HG03439 (cell line): ENCODE measurements around the gene FGF11.

Source experiments
- ATAC-seq: cut with Tn5 transposase; IDR thresholded peaks from one replicate; pipeline ENCODE4 v1.9.1; 2021; ENCODE audit warnings: mild to moderate bottlenecking, moderate library complexity; ENCODE audit not compliant: unreplicated experiment

The FGF11 gene

DNA sequence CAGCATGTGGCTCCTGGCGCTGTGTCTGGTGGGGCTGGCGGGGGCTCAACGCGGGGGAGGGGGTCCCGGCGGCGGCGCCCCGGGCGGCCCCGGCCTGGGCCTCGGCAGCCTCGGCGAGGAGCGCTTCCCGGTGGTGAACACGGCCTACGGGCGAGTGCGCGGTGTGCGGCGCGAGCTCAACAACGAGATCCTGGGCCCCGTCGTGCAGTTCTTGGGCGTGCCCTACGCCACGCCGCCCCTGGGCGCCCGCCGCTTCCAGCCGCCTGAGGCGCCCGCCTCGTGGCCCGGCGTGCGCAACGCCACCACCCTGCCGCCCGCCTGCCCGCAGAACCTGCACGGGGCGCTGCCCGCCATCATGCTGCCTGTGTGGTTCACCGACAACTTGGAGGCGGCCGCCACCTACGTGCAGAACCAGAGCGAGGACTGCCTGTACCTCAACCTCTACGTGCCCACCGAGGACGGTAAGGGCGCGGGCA is 31.0 kb upstream of the FGF11 start:
- no peak for ATAC-seq

DNA sequence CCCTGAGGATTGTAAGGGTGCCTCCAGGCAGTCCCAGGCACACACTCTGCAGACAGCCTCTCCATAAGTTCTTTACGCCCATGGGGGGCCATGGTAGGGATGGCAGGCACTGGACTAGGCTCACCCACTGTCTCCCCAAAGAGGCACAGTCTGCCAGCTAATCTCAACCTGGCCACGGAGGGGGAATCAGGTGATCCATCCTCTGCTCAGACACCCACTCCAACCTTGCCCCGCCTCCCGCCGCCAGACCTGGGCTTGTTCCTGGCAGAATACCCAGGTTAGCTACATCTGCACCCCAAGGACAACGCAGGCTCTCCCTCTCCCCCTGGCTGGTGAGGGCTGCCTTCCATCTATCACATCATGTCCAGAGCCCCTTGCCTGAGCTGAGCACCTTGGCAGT is 30.4 kb upstream of the FGF11 start:
- ATAC-seq: no peak

DNA sequence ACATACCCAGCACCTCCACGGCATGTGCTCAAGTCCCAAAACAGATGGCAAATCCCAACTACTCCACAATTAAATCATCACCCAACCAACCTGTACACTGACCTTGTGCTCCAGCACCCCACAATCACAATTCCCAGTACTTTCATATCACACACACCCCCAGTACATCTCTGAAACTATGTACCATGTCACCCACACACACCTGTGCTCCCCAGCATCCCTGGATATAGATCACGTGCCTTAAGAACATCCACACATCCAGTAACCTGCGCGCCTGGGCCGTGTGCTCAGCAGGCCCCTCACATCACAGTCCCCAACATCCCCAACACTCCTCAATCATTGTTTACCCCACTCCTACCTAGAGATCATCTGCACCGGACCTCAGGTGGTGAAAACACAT is 29.6 kb upstream of the FGF11 start:
- no peak for ATAC-seq

DNA sequence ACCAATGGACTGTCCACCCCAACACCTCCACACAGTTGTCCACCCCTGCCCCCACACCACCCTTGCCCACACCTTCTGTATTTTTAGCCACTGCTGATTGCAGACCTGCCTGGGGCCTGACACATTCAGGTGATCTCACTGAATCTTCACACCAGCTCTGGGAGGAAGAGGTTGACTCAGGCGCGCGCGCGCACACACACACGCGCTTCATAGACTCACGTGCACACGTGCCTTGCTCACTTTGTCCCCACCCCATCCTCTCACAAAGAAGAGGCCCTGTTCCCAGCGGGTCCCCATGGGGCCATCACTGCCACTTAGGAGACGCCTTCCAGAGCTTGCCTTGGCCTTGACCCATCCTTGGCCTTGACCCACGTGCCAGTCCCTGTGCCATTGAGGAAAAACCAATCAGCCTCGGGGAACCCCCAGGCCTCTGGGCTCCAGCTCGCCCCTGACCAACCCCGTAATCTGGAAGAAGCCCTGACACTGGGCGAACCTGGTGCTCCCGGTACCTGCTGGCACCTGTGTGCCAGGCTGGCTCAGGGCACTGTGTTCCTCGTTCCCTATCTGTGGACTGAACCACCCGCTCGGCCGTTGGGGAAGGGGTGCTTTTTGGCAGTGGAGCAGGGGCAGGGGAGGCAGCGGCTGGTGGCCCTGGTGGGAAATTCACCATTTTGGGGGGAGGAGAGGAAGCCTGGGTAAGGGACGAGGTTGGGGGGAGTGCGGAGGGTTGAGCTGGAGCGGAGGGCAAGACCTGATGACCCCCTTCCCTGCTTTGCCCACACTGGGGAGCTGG is 28.5 kb upstream of the FGF11 start:
- ATAC-seq: no peak

DNA sequence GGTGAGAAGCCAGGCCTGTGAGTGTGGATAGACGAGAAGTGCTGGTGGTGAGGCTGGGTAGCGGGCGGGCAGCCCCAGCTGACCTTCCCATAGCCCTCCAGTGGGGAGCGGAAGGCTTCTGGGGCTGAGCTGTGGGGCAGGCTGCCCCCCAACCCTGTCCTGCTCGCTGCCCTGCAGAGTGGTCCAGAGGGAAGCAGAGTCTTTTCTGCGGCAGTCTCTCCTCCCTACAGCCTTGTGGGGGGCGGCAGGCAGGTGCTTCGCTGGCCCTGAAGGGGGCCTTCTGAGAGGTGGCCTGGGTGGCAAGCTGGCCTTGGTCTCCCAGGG is 27.9 kb upstream of the FGF11 start:
- ATAC-seq: no peak

DNA sequence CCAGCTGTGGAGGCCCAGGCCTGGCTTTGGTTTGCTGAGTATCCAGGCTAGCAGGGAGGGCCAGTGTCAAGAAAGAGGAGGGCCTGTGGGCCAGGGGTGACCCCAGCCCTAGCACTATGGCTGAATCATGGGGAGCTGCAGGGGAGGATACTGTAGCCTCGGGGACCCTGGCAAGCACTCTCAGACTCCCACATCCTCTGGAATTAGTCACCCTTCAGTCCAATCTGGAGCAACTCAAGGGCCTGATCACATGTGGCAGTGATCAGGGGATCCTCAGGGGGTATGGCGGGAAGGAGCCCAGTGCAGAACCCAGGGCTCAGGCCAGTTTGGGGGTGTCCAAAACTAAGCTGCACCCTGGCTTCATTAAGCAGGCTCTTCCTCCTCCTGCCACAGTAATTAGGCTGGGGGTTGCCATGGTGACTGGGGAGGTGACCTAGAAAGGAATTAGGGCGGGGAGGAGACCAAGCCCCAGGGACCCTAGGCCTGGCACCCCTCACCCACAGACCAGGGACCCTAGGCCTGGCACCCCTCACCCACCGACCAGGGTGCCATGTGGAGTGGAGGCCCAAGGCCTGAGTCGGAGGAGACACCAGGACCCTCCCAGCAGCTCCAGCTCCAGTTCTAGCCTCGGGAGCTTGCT is 25.8 kb upstream of the FGF11 start:
- ATAC-seq: no peak

DNA sequence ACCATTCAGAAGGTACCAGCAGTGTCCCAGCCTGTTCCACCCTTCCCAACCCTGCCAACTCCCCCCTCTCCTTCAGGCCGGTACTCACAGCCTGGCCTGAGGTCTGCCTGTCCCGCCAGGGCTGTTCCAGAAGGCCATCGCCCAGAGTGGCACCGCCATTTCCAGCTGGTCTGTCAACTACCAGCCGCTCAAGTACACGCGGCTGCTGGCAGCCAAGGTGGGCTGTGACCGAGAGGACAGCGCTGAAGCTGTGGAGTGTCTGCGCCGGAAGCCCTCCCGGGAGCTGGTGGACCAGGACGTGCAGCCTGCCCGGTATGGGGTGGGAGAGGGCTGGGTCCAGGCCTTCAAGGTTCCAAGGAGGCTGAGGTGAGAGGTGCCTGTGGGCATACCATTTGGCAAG is 24.5 kb upstream of the FGF11 start:
- ATAC-seq: no peak

DNA sequence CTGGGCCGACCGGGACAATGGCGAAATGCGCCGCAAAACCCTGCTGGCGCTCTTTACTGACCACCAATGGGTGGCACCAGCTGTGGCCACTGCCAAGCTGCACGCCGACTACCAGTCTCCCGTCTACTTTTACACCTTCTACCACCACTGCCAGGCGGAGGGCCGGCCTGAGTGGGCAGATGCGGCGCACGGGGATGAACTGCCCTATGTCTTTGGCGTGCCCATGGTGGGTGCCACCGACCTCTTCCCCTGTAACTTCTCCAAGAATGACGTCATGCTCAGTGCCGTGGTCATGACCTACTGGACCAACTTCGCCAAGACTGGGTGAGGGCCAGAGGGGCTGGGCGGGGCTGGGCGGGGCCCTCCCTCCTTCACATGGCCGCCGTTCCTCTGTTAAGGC is 23.5 kb upstream of the FGF11 start:
- no peak for ATAC-seq

DNA sequence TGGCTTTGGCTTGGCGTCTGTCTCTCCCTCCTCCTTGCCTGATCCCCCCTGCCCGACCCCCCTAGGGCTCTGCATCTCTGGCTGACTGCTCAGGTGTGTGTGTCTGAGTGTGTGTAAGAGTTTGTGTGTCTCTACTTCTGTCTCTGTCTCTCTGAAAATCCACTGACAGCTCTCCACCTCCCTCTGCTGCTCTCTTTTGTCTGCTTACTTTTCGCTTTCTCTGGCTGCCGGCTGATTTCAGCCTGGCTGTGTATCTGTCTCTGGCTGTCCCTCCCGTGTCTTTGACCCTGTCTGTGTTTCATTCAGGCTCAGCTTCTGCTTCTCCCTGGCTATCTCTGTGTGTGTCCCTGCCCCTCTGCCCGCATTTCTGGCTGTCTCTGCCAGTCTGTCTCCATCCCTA is 23.0 kb upstream of the FGF11 start:
- ATAC-seq: no peak

DNA sequence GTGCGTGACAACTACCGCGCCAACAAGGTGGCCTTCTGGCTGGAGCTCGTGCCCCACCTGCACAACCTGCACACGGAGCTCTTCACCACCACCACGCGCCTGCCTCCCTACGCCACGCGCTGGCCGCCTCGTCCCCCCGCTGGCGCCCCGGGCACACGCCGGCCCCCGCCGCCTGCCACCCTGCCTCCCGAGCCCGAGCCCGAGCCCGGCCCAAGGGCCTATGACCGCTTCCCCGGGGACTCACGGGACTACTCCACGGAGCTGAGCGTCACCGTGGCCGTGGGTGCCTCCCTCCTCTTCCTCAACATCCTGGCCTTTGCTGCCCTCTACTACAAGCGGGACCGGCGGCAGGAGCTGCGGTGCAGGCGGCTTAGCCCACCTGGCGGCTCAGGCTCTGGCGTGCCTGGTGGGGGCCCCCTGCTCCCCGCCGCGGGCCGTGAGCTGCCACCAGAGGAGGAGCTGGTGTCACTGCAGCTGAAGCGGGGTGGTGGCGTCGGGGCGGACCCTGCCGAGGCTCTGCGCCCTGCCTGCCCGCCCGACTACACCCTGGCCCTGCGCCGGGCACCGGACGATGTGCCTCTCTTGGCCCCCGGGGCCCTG is 22.2 kb upstream of the FGF11 start:
- ATAC-seq: no peak

DNA sequence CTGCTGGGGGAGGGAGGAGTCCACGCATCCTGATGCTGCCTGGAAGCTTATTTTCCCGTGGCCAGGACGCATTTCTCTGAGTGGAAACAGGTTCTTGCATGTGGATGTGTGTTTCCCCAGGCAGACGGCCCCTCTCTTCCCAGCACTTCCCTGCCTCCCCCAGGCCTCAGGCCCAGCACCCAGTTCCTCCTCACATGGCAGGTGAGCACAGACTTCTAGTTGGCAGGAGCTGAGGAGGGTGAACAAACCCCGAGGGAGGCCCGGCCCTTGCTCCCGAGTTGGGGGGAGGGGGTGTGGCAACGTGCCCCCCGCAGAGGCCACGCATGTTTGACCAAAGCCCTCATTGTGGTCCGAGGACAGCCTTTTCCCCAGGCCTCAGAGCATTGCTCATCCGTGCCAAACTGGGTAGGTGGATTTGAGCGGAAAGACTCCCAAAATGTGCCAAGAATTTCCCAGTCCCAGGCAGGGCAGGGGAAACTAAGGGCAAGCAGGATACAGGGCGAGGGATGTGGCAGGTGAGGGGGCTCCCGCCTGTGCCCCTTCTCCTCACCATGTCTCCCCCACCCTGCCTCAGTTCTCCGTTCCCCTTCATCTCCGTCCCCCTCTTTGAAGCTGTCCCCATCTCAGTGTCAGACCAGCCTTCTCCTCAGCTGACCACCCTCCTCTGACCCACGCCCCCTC is 20.7 kb upstream of the FGF11 start:
- ATAC-seq: no peak

DNA sequence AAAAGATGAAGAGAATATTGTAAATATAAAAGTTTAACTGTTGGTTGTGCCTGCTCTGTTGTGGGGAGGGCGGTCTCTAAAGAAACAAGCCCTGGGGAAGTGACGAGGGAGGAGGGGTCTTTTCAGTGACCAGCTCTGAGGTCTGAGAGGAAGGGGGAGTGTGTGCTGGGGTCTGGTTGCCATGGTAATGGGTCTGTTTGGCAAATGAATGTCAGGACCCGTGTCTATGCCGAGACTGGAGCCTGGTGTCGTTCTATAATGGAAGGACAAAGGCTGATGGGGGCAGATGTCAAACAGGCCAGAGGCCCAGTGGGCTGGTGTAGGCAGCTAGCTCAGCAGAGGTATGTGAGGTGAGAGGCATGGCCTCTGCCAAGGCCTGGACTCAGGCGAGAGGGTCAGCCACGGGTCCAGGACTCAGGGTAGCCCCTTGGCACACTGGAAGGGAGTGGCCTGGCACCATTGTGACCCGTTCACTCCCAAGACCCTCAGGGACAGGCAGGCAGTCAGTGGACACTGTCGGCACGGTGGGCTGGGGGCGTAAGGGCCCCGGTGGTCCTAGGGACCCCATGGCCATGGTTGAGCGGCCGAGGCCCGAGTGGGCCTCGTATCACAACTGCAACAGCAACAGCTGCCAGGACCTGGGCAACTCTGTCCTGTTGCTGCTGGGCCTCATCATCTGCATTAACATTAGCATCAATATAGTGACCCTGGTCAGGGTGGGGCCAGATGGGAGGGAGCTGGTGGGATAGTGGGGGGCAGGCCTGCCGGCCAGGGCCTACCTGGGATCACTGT is 19.3 kb upstream of the FGF11 start, which contains the start of gene SPEM1:
SPEM1 (plus strand) TSS at position 506 of the 792 bp plus-strand sequence; CDS start at position 567, 61 bp downstream.
- ATAC-seq: no peak

DNA sequence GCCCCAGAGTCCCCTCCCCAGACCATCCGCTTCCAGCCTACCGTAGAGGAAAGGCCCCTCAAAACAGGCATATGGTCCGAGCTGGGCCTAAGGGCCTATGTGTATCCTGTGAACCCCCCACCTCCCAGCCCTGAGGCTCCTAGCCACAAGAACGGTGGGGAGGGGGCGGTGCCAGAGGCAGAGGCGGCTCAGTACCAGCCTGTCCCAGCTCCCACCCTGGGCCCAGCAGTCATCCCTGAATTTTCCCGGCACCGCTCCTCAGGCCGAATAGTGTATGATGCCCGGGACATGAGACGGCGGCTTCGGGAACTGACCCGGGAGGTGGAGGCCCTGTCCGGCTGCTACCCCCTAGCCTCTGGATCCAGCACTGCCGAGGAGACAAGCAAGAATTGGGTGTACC is 18.1 kb upstream of the FGF11 start:
- no peak for ATAC-seq

DNA sequence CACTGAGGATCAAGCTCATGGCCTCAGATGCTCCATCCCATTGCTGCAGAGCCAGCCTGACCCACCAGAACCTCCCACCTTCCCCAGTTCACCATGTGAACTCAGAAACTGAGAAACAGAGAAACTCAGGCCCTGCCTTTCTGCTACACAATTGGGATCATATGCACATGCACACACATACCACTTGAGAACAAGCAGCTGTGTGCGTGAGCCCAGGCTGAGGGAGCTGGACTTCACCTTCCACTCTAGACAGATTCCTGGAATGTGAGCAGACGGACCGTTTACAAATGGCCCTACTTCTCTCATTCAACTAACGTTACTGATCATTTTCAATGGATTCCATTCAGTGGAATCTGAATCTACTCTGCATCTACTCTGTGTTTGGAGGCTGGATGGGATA is 15.6 kb upstream of the FGF11 start:
- ATAC-seq: no peak

DNA sequence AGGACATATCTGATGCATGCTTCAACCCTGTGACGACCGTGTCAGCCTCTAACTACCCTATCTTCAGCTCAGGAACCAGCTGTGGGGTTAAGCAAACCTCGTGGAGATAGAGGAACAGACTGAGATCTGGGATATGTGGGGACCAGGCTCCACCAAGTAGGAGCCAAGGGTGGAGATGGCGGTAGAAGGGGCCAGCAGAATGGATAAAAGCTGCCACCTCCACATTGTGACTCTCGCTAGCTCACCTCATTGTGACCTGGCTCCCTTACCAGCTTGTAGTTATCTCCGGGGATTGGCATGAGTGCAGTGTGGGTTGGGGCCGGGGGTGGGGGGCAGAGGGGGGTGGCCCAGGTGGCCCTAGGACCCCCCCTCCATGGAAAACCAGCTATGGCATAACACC is 14.0 kb upstream of the FGF11 start, which contains the start of gene SPEM2:
SPEM2 (plus strand) TSS at position 301 of the 400 bp plus-strand sequence; CDS start at position 374, 73 bp downstream.
- ATAC-seq: no peak

DNA sequence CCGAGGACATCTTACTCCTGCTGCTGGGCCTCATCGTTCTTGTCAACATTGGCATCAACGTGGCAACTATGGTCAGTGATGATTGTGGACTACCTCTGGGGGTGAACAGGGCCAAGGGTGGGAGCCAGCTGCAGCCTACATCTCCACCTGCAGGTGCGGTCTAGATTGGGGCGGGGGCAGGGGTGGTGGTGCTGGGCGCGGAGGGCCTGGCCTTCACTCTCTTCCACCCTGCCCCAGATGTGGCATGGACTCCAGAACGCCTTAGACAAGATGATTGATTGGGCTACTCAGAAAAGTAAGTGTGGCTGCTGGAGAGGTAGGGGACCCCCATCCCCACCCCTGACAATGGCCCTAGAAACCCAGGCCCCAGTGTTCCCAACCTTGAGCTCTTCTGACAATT is 13.6 kb upstream of the FGF11 start:
- no peak for ATAC-seq

DNA sequence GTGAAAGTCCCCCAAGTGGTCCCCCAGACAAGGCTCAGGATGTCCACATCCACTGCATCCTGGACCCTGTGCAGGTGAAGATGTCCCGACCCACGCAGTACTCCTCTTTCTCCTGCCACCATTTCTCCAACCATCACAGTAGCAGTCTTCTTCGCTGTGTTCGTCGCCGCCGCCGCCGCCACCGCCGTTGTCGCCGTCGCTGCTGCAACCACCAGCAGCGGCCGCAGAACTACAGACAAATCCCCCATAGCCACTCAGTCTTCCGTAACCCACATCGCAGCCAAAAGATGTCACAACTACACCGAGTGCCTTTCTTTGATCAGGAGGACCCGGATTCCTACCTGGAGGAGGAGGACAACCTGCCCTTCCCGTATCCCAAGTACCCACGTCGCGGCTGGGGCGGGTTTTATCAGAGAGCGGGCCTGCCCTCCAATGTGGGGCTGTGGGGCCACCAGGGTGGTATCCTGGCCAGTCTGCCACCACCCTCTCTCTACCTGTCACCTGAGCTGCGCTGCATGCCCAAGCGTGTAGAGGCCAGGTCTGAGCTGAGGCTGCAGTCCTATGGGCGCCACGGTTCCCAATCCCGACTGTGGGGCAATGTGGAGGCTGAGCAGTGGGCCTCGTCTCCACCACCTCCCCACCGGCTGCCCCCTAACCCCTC is 13.0 kb upstream of the FGF11 start:
- no peak for ATAC-seq

DNA sequence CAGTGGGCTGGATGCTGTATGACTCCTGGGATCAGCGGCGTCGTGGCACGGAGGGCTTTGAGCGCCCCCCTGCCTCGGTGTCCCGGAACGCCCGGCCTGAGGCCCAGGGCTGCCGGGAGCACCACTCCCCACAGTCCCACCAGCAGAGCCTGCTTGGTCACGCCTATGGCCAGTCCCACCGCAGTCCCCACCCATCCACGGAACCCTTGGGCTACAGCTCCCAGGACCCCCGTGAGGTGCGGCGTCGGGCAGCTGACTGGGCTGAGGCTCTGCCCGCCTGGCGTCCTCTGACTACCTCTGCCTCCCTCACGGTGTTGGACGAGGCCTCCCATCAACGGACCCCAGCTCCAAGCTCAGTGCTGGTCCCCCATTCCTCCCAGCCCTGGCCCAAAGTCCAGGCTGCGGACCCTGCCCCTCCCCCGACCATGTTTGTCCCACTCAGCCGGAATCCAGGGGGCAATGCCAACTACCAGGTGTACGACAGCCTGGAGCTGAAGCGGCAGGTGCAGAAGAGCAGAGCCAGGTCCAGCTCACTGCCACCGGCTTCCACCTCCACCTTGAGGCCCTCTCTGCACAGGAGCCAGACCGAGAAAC is 12.3 kb upstream of the FGF11 start:
- ATAC-seq: no peak

DNA sequence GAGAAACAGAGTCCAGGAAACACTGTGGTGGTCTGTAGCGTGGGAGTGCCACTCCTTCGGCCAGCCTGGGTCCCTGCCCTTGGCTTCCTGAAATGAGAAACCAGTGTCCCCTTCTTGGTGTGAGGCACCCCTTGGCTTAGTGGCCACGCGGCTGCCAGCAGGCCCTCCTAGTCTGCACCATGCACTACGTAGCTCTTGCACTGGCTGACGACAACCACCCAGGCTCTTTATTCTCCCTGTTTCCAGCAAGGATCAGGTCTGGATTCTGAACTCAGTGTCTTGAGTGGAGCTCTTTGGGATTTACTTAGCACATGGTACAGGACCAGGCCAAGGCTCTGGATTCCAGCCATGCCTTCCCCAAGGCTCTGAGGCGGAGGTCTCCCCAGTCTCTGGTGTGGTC is 11.8 kb upstream of the FGF11 start:
- ATAC-seq: no peak

DNA sequence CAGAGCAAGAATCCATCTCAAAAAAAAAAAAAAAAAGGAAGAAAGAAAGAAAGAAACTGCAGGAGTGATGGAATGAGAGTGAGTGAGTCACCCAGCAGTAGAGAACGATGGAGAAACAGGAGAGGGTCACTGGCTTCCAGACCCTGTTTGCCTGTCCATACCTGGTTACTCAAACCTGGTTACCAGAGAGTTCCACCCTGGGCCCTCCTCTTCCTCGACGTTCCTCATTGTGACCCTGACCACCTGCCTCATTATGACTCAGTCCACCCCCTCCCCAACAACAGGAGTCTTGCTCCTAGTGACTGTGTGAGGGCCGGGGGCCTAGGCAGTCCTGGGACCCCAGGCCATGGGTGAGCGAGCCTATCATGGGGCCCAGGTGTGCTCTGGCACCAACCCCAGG is 10.8 kb upstream of the FGF11 start, which contains the start of gene SPEM3:
SPEM3 (plus strand) TSS at position 301 of the 400 bp plus-strand sequence; CDS start at position 347, 46 bp downstream.
- no peak for ATAC-seq
